UCSD-AML1 (cell line): ENCODE results near the gene C9orf50.
A peak's percentile ranks its signal among the peaks of the same experiment; 100 is the strongest.

Source experiments
- DNase-seq: peaks from one replicate; lab custom pipeline; 2025; ENCODE audit not compliant: unreplicated experiment; lab: John Stamatoyannopoulos, UW

Gene C9orf50

GRCh38 chr9:129632460-129632859, 11.6 kb upstream of the C9orf50 start:
- no peak for DNase-seq

- no peak for DNase-seq
Observed at GRCh38 chr9:129631674-129632129, 10.8 kb upstream of the C9orf50 start.

- no peak for DNase-seq
Observed at GRCh38 chr9:129630967-129631673, 10.2 kb upstream of the C9orf50 start.

DNA sequence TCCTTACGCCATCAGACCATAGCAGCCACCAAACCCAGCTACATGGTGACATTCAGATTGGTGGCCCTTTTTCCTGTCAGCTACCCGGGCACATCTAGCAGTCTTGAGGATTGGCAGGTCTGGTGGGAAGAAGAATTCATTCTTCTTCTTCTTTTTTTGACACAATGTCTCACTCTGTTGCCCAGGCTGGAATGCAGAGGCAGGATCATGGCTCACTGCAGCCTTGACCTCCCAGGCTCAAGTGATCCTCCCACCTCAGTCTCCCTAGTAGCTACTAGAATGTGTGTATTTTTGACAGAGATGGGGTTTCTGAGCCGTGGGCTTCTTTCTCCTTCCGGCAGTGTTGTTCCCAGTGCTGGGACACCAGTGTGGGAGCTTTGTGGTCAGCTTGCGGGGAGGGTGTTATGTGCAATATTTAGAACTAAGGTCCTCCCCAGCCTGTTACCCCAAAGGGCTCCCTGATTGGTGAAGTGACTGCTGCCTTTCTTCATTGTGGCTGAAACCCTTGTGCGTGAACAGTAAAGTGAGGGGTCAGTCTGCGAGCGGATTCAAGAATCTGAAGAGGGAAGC, 8.4 kb upstream of the C9orf50 start:
- no peak for DNase-seq

GRCh38 chr9:129628709-129629108, 7.8 kb upstream of the C9orf50 start:
- no peak for DNase-seq

DNA sequence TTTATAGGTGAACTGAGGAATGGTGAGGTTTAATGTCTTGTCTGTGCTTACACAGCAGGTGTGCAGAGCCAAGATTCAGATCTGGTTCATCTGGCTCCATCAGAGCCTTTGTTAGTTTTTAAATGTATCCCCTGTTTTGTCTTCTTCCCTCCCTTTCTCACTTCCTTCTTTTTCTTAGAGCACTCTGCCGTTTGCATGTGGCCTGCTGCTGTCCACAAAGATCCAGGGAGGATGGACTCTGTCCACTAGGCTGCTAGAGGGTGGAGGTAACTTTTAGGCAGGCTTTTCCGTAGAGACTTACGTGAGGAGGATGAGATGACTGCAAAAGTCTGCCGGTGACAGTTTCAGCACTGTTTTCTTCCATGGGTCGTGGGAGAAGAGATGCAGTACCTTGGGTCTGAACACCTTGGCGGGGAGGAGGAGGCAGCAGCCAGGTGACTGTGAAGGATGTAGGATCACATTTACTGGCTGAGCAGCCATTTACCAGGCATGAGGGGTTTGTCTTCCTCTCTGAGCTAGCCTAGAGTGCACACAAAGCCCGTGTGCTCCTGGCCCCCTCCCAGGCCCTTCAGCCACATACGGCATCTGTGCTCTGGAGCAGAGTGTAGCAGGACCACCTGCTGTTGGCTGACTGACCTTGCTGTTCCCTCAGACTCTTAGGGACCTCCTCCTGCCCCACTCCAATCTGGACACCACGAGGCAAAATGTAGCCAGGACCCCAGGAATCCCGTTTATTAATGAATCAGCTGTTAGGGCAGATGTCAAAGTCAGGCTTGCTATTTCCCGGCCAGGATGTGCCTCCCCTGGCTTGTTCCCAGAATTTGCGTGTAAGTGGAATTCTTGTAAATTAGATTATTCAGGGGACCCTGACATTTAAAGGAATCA, 6.9 kb upstream of the C9orf50 start:
- DNase-seq = no peak

- DNase-seq = no peak
Observed at GRCh38 chr9:129626625-129627284, 5.9 kb upstream of the C9orf50 start.

DNA sequence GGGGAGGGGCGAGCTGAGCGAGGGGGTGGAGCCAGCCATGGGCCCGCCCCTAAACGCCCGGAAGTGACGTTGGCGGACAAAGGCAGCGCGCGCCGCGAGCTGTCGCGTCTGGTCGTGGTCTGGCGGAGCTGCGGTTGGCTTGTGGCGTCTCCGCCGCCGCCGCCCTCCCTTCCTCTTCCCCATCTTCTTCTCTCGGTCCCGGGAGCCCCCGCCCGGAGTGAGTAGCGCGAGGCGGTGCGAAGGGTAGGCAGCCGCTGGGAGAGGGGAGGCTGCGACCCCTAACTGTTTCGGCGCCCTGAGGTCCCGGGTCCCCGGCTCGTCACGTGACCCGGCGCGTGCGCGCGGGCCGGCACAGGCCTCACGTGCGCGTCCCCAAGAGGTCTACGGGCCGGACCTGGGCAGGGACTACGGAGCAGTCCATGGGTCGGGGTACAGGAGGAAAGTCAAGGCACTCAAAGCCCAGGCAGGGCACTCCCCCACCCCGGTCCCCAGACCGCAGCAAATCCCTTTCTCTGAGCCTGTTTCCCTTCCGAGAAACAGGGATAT, 5.3 kb upstream of the C9orf50 start, which contains the start of gene NTMT1:
NTMT1 (plus strand) TSS at position 85 of the 546 bp plus-strand sequence. CDS start 6,541 bp downstream, outside the sequence.
- peak; percentile 88 for DNase-seq

DNA sequence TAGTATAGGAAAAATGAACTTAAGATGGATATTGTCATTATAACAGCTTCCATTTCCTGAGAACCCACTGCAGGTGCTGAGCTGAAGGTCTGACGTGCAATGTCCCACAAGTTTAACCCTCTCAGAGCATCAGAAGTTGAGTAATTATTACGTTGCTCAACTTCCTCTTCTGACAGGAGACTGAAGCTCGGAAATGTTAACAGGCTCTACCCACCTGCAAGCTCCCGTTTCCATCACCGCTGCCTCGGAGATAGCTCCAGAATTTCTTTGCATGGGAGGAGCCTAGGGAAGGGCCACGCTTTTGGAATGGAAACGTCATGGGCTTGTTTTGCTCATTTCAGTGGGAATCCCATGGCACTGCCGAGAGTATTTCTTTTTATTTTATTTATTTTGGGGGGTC, 4.0 kb upstream of the C9orf50 start:
- DNase-seq = peak; percentile 40

GRCh38 chr9:129624168-129624759, 3.4 kb upstream of the C9orf50 start:
- peak; percentile 75 for DNase-seq

GRCh38 chr9:129623331-129623730, 2.4 kb upstream of the C9orf50 start:
- DNase-seq = no peak

- DNase-seq = peak; percentile 42
Observed at GRCh38 chr9:129619787-129620668, 873 bp downstream of the C9orf50 start.

- DNase-seq = no peak
Observed at GRCh38 chr9:129617167-129617566, 3.7 kb downstream of the C9orf50 start.

DNA sequence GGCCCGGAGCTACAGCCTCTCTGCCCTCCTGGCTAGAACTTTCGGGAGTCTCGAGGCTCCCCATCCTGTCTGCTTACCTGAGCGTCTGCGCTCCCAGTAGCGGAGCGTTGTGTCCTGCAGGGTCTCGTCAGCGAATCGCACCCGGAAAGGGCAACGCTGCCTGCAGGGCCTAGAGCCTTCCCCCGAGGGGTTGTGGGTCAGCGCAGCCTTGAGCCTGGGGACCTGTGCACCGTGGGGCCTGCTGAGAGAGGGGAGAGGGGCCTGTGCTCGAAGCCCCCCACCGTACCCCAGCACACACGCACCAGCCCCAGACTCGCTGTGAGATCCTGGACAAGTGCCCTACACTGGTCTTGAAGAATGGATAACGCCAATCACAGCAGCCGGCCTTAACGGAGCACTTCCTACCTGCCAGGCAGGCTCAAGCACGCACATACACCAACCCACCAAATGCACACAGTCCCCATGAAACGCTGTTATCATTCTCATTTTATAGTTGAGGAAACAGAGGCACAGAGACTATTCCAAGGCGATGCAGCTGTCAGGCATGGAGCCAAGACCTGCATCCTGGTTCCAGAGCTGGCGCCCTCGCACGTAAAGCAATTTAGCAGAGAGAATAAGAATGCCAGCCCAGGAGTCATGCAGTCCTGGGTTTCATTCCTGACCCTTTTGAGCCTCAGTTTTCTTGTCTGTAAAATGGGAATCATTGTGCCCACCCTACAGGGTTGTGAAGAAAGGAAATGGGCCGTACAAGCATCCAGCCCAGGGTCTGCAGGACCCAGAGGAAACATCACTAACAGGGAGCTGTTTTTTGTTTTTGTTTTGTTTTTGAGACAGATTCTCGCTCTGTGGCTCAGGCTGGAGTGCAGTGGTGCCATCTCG, 5.3 kb downstream of the C9orf50 start:
- no peak for DNase-seq

DNA sequence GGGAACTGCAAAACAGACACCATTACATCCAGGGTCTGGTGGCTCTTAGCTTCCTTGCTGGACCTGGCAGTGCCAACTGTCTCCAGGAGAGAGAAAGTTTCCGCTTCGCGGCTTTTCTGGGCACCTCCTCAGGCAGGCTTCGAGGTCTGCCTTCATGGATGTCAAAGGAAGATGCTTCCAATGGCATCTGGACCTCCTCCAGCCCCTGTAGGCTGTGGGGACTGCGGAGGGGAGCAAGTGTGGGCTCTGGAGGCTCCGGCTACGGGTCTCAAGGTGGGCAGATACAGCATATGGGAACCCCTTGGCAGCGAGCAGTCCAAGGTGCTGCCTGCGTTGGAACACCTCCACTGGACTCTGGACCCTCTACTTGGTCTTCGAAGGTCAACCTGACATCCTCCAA, 6.0 kb downstream of the C9orf50 start:
- no peak for DNase-seq

DNA sequence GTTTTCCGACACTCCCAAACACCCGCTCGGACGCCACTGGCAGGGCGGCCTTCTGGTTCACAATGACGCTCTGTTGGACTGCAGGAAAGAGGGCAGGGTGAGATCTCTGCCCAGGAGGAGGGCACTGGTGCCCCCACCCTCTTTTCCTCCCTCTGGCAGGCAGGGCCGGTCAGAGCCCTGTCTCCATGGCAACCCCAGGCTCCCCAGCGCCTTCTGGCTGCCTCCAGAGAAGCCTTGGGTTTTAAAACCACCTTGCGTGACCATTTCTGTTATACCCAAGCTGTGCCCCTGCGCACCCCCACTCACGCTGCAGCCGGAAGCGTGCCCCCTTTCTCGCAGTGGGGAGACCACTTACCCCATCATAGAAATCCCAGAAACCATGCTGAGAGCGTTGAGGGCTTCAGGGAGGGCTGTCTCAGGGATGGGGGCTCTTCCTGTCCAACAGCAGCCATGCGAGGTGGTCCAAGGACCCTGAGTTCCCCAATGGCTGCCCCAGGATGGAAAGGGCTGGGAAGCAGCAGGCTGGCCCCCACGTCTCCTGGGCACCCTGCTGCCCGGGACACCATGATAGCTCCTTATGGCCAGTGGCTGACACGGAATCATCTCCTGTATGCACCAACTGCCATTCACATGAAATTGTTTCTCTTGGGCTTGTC, 7.3 kb downstream of the C9orf50 start:
- no peak for DNase-seq

DNA sequence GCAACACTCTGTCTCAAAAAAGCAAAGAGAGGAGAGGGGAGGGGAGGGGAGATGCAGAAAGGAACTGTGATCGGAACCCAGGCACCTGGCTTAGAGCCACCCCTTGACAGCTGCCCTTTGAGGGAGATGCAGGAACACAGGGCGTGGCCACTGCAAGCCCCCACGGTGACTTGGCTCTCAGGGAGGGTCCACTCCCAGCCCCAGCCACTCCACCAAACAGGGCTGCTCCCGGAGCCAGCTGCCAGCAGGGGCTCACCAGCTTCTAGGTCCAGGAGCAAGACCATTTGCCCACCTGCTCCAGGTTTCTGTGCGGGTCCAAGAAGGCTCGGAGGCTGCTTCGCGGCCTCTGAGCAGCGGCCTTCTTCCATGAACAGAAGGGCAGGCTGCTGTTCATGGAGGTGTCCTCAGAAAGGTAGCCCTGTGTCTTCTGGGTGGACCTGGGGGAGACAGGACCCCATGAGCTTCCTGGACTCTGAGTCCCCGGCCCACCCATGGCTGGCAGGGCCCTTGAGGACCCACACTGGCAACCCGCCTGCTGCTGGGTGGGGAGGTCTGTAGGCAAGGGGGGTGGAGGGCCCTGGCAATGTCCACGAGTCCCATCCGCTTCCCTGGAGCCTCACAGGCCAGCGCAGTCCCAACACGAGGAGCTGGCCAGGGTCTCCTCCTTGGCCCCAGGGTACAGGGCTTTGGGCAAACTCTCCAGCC, 7.9 kb downstream of the C9orf50 start:
- DNase-seq = no peak
